HEK293 (cell line): ENCODE results near the gene SLC25A19.

Source experiments
- ZBTB1 ChIP-seq: fragments of 450-650 bp; formaldehyde crosslinking; IDR thresholded peaks from 2 replicates; pipeline ENCODE4 v1.5.1; 2016; ENCODE audit warnings: missing biosample characterization, missing genetic modification characterization
- ZNF121 ChIP-seq: fragments of 450-650 bp; formaldehyde crosslinking; IDR thresholded peaks from 2 replicates; pipeline ENCODE4 v1.5.1; 2016; ENCODE audit warnings: missing biosample characterization, missing genetic modification characterization
- ZNF24 ChIP-seq: fragments of 450-650 bp; formaldehyde crosslinking; IDR thresholded peaks from 2 replicates; pipeline ENCODE4 v1.5.1; 2016; ENCODE audit warnings: missing biosample characterization, missing genetic modification characterization
- TF ChIP-seq, protein P1 (sequence below): fragments of 450-650 bp; formaldehyde crosslinking; IDR thresholded peaks from 2 replicates; pipeline ENCODE4 v1.5.1; 2016; ENCODE audit warnings: missing biosample characterization, missing genetic modification characterization

DNA sequence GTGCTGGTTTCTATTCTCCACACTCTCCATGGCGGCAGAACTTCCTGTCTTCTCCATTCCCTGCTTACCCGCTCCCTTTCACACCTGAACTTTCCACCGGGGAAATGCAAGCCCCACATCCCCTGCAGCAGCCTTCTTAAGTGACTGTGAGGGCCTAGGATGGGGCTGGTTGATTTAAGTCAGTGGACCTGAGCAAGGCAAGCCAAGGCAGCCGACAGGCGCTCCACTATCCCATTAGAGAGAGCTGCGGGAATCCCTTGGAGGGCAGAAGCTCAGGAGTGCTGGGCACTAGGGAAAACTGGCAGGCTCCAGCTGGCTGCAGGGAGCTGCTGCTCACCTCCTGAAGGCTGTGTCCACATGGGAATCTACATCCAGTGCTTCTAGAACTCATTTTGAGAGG lies 36.1 kb upstream of the SLC25A19 start:
- TF ChIP-seq, protein P1, sequence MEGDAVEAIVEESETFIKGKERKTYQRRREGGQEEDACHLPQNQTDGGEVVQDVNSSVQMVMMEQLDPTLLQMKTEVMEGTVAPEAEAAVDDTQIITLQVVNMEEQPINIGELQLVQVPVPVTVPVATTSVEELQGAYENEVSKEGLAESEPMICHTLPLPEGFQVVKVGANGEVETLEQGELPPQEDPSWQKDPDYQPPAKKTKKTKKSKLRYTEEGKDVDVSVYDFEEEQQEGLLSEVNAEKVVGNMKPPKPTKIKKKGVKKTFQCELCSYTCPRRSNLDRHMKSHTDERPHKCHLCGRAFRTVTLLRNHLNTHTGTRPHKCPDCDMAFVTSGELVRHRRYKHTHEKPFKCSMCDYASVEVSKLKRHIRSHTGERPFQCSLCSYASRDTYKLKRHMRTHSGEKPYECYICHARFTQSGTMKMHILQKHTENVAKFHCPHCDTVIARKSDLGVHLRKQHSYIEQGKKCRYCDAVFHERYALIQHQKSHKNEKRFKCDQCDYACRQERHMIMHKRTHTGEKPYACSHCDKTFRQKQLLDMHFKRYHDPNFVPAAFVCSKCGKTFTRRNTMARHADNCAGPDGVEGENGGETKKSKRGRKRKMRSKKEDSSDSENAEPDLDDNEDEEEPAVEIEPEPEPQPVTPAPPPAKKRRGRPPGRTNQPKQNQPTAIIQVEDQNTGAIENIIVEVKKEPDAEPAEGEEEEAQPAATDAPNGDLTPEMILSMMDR: no peak
- no peak for TF ChIP-seq ZNF24
- TF ChIP-seq ZNF121 (tag by site-specific recombination): no peak
- no peak for TF ChIP-seq ZBTB1 (tag by site-specific recombination)
